Dedifferentiated amniotic fluid mesenchymal stem cell (primary cell): ENCODE data around the gene TRIM62.
A peak's percentile ranks its signal among the peaks of the same experiment; 100 is the strongest.
"Not testable (repeated sequence)": the region's sequence is repeated elsewhere in the genome, so short reads cannot be mapped to it uniquely, and the experiment has no call there.

Source experiments
- DNase-seq: peaks from one replicate; pipeline ENCODE4 v3.0.0-alpha.2; 2016; ENCODE audit errors: extremely low spot score

Gene TRIM62

GRCh38 chr1:33137800-33138199, 44.0 kb downstream of the TRIM62 start:
- DNase-seq = no peak

GRCh38 chr1:33136041-33136440, 45.8 kb downstream of the TRIM62 start:
- not testable (repeated sequence) for DNase-seq

GRCh38 chr1:33133478-33134105, 48.3 kb downstream of the TRIM62 start:
- no peak for DNase-seq

- DNase-seq = peak; percentile 3
These were observed 49.3 kb downstream of the TRIM62 start for GRCh38 chr1:33132549-33132948.

GRCh38 chr1:33131191-33131590, 50.7 kb downstream of the TRIM62 start:
- no peak for DNase-seq

- peak; percentile 13 for DNase-seq
These were observed 51.5 kb downstream of the TRIM62 start for GRCh38 chr1:33130297-33130696.

GRCh38 chr1:33128781-33129180, 53.1 kb downstream of the TRIM62 start:
- DNase-seq = peak; percentile 3

- DNase-seq = peak; percentile 99
These were observed 54.6 kb downstream of the TRIM62 start for GRCh38 chr1:33127001-33127823.

- no peak for DNase-seq
These were observed 55.3 kb downstream of the TRIM62 start for GRCh38 chr1:33126411-33127000.

GRCh38 chr1:33124647-33125046, 57.2 kb downstream of the TRIM62 start:
- DNase-seq = not testable (repeated sequence)

- DNase-seq = peak; percentile 9
These were observed 58.6 kb downstream of the TRIM62 start for GRCh38 chr1:33123266-33123665.

GRCh38 chr1:33122483-33123178, 59.2 kb downstream of the TRIM62 start:
- DNase-seq = peak; percentile 5

GRCh38 chr1:33121728-33122127, 60.1 kb downstream of the TRIM62 start:
- DNase-seq = no peak

- peak; percentile 5 for DNase-seq
These were observed 61.2 kb downstream of the TRIM62 start for GRCh38 chr1:33120436-33121231.

GRCh38 chr1:33119532-33120217, 62.2 kb downstream of the TRIM62 start:
- no peak for DNase-seq

GRCh38 chr1:33119050-33119449, 62.8 kb downstream of the TRIM62 start:
- peak; percentile 14 for DNase-seq

- no peak for DNase-seq
These were observed 63.6 kb downstream of the TRIM62 start for GRCh38 chr1:33118274-33118673.

- peak; percentile 13 for DNase-seq
These were observed 64.3 kb downstream of the TRIM62 start for GRCh38 chr1:33117440-33118085.

- DNase-seq = no peak
These were observed 69.9 kb downstream of the TRIM62 start for GRCh38 chr1:33111965-33112364.

GRCh38 chr1:33110477-33110876, 71.4 kb downstream of the TRIM62 start:
- no peak for DNase-seq
